WERI-Rb-1 (cell line): Measurements from ENCODE around the gene SUV39H1.
"Not testable (repeated sequence)": the region's sequence is repeated elsewhere in the genome, so short reads cannot be mapped to it uniquely, and the experiment has no call there.

Experiments used
- DNase-seq: peaks from one replicate; pipeline ENCODE4 v3.0.0-alpha.2; 2020
- H3K27ac ChIP-seq: fragments of 250-450 bp; sonication (Bioruptor Pico); 2 replicates; pipeline ENCODE4 v1.5.1; 2020; ENCODE audit warnings: mild to moderate bottlenecking, moderate library complexity
- H3K27me3 ChIP-seq: fragments of 250-450 bp; sonication (Bioruptor Pico); 2 replicates; pipeline ENCODE4 v1.5.1; 2021; ENCODE audit warnings: mild to moderate bottlenecking, low read depth, moderate library complexity; ENCODE audit not compliant: insufficient read depth, severe bottlenecking
- H3K36me3 ChIP-seq: fragments of 250-450 bp; sonication (Bioruptor Pico); 2 replicates; pipeline ENCODE4 v1.5.1; 2020; ENCODE audit warnings: mild to moderate bottlenecking, moderate library complexity
- H3K4me3 ChIP-seq: 2 replicates; pipeline ENCODE4 v1.5.1; 2011; ENCODE audit warnings: low read depth, mild to moderate bottlenecking, control low read depth, low read length
- H3K9me3 ChIP-seq: fragments of 250-450 bp; sonication (Bioruptor Pico); 2 replicates; pipeline ENCODE4 v1.5.1; 2021; ENCODE audit warnings: mild to moderate bottlenecking, moderate library complexity; ENCODE audit not compliant: severe bottlenecking
- TF ChIP-seq, protein P1 (sequence below): IDR thresholded peaks from 2 replicates; pipeline ENCODE4 v1.5.1; 2011; ENCODE audit warnings: low read depth, mild to moderate bottlenecking, control low read depth, inconsistent platforms, low read length

The SUV39H1 gene

DNA sequence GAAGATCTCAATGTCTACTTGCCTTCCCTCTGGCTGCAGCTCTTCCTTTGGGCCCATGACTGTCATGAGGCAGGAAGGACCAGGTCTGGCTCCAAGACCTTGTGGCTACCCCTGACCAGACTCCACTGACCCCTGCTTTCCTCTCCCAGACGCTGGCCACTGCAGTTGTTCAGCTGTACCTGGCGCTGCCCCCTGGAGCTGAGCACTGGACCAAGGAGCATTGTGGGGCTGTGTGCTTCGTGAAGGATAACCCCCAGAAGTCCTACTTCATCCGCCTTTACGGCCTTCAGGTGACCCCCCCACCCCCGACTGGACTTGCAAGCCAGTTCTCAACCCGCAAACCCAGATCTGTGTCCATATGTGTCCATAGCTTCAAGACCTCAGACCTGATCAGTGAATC lies 12.4 kb upstream of the SUV39H1 start:
- H3K36me3 ChIP-seq: no peaks in the 10 kb centered on the region
- no peak overlapping the region for H3K4me3 ChIP-seq
- no peak overlapping the region for H3K27ac ChIP-seq
- H3K9me3 ChIP-seq: no peaks in the 10 kb centered on the region
- TF ChIP-seq, protein P1, sequence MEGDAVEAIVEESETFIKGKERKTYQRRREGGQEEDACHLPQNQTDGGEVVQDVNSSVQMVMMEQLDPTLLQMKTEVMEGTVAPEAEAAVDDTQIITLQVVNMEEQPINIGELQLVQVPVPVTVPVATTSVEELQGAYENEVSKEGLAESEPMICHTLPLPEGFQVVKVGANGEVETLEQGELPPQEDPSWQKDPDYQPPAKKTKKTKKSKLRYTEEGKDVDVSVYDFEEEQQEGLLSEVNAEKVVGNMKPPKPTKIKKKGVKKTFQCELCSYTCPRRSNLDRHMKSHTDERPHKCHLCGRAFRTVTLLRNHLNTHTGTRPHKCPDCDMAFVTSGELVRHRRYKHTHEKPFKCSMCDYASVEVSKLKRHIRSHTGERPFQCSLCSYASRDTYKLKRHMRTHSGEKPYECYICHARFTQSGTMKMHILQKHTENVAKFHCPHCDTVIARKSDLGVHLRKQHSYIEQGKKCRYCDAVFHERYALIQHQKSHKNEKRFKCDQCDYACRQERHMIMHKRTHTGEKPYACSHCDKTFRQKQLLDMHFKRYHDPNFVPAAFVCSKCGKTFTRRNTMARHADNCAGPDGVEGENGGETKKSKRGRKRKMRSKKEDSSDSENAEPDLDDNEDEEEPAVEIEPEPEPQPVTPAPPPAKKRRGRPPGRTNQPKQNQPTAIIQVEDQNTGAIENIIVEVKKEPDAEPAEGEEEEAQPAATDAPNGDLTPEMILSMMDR: no peak
- DNase-seq: no peak
- H3K27me3 ChIP-seq: peaks cover 11% of the 10 kb centered on the region

DNA sequence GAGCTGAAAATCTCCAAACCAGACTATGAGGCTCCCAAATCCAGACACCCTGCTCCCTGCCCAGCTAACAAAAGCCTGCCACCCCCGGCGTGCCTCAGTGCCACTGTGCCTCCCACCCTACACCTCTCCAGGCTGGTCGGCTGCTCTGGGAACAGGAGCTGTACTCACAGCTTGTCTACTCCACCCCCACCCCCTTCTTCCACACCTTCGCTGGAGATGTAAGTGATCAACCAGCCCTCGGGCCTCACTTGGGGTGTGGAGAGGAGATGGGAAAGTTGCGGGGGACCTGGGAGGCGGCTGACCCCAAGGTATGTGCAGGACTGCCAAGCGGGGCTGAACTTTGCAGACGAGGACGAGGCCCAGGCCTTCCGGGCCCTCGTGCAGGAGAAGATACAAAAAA lies 11.1 kb upstream of the SUV39H1 start:
- peaks cover 5% of the 10 kb centered on the region for H3K27me3 ChIP-seq
- H3K27ac ChIP-seq: no peak overlapping the region
- no peak for DNase-seq
- H3K4me3 ChIP-seq: no peak overlapping the region
- no peaks in the 10 kb centered on the region for H3K36me3 ChIP-seq
- H3K9me3 ChIP-seq: no peaks in the 10 kb centered on the region
- TF ChIP-seq, protein P1: no peak

DNA sequence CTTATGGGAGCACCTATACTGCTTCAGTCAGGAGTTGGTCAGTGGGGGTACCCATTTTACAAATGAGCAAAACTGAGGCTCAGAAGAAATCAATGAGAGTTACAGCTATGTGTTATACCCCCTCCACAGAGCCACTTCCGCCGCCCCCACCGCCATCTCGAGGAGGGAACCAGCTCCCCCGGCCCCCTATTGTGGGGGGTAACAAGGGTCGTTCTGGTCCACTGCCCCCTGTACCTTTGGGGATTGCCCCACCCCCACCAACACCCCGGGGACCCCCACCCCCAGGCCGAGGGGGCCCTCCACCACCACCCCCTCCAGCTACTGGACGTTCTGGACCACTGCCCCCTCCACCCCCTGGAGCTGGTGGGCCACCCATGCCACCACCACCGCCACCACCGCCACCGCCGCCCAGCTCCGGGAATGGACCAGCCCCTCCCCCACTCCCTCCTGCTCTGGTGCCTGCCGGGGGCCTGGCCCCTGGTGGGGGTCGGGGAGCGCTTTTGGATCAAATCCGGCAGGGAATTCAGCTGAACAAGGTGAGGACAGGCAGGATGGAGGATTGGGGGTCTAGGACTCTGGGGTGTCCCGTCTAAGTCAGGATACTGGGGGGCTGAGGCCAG lies 7.9 kb upstream of the SUV39H1 start:
- no peaks in the 10 kb centered on the region for H3K36me3 ChIP-seq
- no peak for DNase-seq

DNA sequence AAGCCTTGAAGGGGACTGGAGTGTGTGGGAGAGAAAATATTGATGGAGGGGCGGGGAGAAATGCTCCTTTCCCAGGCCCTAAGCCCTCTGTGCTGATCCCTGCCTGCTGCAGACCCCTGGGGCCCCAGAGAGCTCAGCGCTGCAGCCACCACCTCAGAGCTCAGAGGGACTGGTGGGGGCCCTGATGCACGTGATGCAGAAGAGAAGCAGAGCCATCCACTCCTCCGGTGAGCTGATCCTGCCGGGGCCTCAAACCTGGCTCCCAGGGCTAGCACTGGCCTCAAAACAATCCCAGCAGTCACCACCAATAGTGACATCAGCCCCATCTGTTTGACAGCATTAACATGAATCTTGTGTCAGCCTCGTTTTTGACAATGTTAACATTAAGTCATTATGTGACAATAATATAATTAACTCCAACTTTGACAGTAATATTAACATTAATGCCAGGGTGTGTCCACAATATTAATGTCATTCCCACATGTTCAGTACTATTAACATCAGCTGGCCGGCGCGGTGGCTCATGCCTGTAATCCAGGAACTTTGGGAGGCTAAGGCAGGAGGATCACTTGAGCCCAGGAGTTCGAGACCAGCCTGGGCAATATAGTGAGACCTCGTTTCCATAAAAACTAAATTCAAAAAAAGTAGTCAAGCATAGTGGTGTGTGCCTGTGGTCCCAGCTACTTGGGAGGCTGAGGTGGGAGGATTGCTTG lies 7.2 kb upstream of the SUV39H1 start:
- no peaks in the 10 kb centered on the region for H3K36me3 ChIP-seq
- TF ChIP-seq, protein P1: no peak
- peaks cover 2% of the 10 kb centered on the region for H3K27me3 ChIP-seq
- H3K27ac ChIP-seq: no peak overlapping the region
- peak; percentile 26 for DNase-seq
- no peak overlapping the region for H3K4me3 ChIP-seq
- H3K9me3 ChIP-seq: no peaks in the 10 kb centered on the region

More for the DNA sequence above, 7.9 kb upstream of the SUV39H1 start:
- TF ChIP-seq, protein P1: no peak
- H3K27ac ChIP-seq: no peak overlapping the region
- peaks cover 2% of the 10 kb centered on the region for H3K27me3 ChIP-seq
- H3K9me3 ChIP-seq: no peaks in the 10 kb centered on the region
- no peak overlapping the region for H3K4me3 ChIP-seq

DNA sequence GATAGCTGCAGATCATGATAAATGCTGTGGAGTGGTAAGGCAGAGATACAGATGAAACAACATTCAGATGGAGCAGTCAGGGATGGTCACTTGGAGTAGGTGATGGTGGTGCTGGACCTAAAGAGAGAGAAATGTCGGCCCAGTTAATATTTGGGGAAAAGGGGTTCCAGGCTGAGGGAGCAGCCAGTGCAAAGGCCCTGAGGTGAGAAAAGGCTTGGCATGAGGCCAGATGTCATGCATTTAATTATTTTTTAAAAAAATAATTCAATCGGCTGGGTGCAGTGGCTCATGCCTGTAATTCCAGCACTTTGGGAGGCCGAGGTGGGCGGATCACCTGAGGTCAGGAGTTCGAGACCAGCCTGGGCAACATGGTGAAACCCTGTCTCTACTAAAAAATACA lies 4.8 kb upstream of the SUV39H1 start:
- not testable (repeated sequence) for H3K9me3 ChIP-seq, H3K27me3 ChIP-seq, DNase-seq, H3K36me3 ChIP-seq, H3K4me3 ChIP-seq, H3K27ac ChIP-seq

DNA sequence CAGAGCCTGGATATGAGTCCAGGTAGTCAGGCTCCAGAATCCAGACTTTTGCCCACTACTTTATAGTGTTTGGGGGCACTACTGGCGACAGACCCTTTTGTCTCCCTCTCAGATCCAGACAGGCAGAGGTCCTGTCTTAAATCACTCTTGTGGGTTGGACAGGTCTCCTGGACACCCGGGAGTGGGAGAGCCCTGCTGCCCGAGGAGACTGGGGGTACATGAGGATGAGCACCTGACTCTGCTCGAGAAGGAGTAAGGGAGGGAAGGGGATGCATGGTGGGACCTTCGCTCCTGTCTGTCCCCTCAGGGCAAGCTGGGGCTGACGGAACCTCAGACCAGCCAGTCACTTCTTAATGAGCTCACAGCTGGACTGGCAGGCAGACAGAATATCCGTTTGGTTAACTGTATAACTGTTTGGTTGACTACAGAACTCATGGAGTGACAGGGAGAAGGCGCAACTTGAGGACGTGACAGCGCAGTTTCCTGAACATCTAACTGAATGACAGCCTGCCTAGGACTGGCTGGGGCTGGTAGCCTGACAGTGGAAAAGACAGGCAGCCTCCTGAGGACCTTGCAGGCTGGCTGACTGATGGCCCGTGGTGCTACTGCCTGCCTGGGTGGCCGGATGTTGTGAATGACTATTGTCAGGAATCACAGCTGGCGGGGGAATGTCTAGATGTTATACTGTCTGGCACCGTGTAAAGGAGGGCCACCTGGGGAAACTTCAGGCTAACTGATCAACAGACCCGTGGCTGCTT lies 1.6 kb upstream of the SUV39H1 start:
- Histone ChIP-seq H3K4me3 (peak overlapping the region; percentile 53), H3K36me3 (peaks cover 4% of the 10 kb centered on the region), H3K27ac (peak overlapping the region; percentile 87), H3K9me3 (no peaks in the 10 kb centered on the region), H3K27me3 (peaks cover 18% of the 10 kb centered on the region)
- no peak for DNase-seq
- TF ChIP-seq, protein P1: no peak
